HCT116 (cell line): Measurements from ENCODE around the gene FAM200B. TPM values are rescaled to one million over a fixed set of nuclear protein-coding genes. Genes with fewer than 3 reads are reported as not detected.

Experiments used
- ATAC-seq: fragments of 200-7000 bp; cut with Tn5 transposase; 2 replicates; pipeline ENCODE4 v1.9.1; 2020; ENCODE audit warnings: mild to moderate bottlenecking, moderate library complexity
- BruUV-seq: library from RNA; stranded (reverse); fragments of 400-500 nt; replicated peaks from 2 replicates; lab custom pipeline; 2021; lab: Mats Ljungman, UMichigan
- CTCF ChIA-PET: fragments of 300-600 bp; sonication (Branson Sonifier 250); formaldehyde crosslinking; loops from one replicate; lab custom pipeline; 2021; ENCODE audit warnings: antibody characterized with exemption; lab: Charles Lee
- POLR2A ChIA-PET: fragments of 300-600, 350-600 bp; sonication (Branson Sonifier 250); formaldehyde crosslinking; loops from one replicate; lab custom pipeline; 2021; ENCODE audit warnings: antibody characterized with exemption; lab: Charles Lee
- RAD21 ChIA-PET, 2 experiments: fragments of 300-600 bp; sonication (Branson Sonifier 250); formaldehyde crosslinking; loops; one replicate each; lab custom pipeline; 2023; ENCODE audit warnings: low total read pairs in 2 of 2; ENCODE audit not compliant: uncharacterized antibody in 2 of 2, unreplicated experiment in 2 of 2, low non-redundant PET in 1 of 2; lab: Charles Lee
- DNase-seq: peaks from one replicate; pipeline ENCODE4 v3.0.0-alpha.2; 2010; ENCODE audit warnings: low read depth, low spot score
- H2AFZ ChIP-seq: fragments of 200-600 bp; shearing (Covaris generic), sonication (generic); 2 replicates; pipeline ENCODE4 v1.6.1; 2017; ENCODE audit warnings: low read depth, mixed run types, mixed read lengths, antibody characterized with exemption, low read length; ENCODE audit not compliant: poor library complexity, severe bottlenecking
- H3K27ac ChIP-seq: 2 replicates; pipeline ENCODE4 v1.5.1; 2012; ENCODE audit warnings: low read depth, low read length
- H3K27me3 ChIP-seq: fragments of 200-600 bp; sonication (generic); 2 replicates; pipeline ENCODE4 v1.6.1; 2016; ENCODE audit warnings: mixed run types, low read length, mixed read lengths; ENCODE audit not compliant: insufficient read depth
- H3K36me3 ChIP-seq, 2 experiments: fragments of 200-500 bp in 1 of 2; fragments of 200-600 bp in 1 of 2; sonication (Bioruptor generic) in 1 of 2; sonication (generic) in 1 of 2; 2 replicates each; pipeline versions ENCODE4 v1.5.1 to v1.6.1; 2014 to 2016; ENCODE audit warnings: low read length in 2 of 2, inconsistent platforms in 1 of 2, mixed read lengths in 1 of 2, mixed run types in 1 of 2; ENCODE audit not compliant: insufficient read depth in 2 of 2, control insufficient read depth in 1 of 2
- H3K4me1 ChIP-seq, 2 experiments: fragments of 200-600 bp in 1 of 2; sonication (generic) in 1 of 2; 2 replicates each; pipeline versions ENCODE4 v1.5.1 to v1.6.1; 2012 to 2017; ENCODE audit warnings: low read length in 2 of 2, inconsistent platforms in 1 of 2, mild to moderate bottlenecking in 1 of 2, mixed read lengths in 1 of 2, mixed run types in 1 of 2, moderate library complexity in 1 of 2; ENCODE audit not compliant: insufficient read depth in 2 of 2, control insufficient read depth in 1 of 2
- H3K4me2 ChIP-seq: fragments of 200-600 bp; sonication (generic); 2 replicates; pipeline ENCODE4 v1.6.1; 2017; ENCODE audit warnings: mixed run types, low read length, mixed read lengths
- H3K4me3 ChIP-seq, 2 experiments: fragments of 200-600 bp in 1 of 2; sonication (generic) in 1 of 2; replicated peaks in 1 of 2; 2 replicates each; pipeline ENCODE4 v1.5.1; 2011 to 2016; ENCODE audit warnings: low read length in 2 of 2, control low read depth in 1 of 2, low read depth in 1 of 2, mild to moderate bottlenecking in 1 of 2, mixed read lengths in 1 of 2, mixed run types in 1 of 2
- H3K79me2 ChIP-seq: fragments of 200-600 bp; sonication (generic); 2 replicates; pipeline ENCODE4 v1.6.1; 2017; ENCODE audit warnings: mild to moderate bottlenecking, mixed run types, low read length, moderate library complexity, mixed read lengths; ENCODE audit not compliant: insufficient read depth
- H3K9ac ChIP-seq: fragments of 200-600 bp; sonication (generic); 2 replicates; pipeline ENCODE4 v1.6.1; 2016; ENCODE audit warnings: low read length, mixed read lengths
- H3K9me2 ChIP-seq: fragments of 200-600 bp; sonication (generic), shearing (Covaris generic); 2 replicates; pipeline ENCODE4 v1.6.1; 2017; ENCODE audit warnings: mixed run types, mild to moderate bottlenecking, moderate library complexity; ENCODE audit not compliant: insufficient read depth
- H3K9me3 ChIP-seq, 2 experiments: fragments of 200-500 bp in 1 of 2; fragments of 200-600 bp in 1 of 2; sonication (Bioruptor generic) in 1 of 2; sonication (generic) in 1 of 2; 2 replicates each; pipeline ENCODE4 v1.6.1; 2014 to 2017; ENCODE audit warnings: low read length in 2 of 2, mixed read lengths in 2 of 2, inconsistent platforms in 1 of 2, low read depth in 1 of 2, mild to moderate bottlenecking in 1 of 2, mixed run types in 1 of 2, moderate library complexity in 1 of 2; ENCODE audit not compliant: control insufficient read depth in 1 of 2, insufficient read depth in 1 of 2
- H4K20me1 ChIP-seq: fragments of 200-600 bp; sonication (generic), shearing (Covaris generic); 2 replicates; pipeline ENCODE4 v1.6.1; 2017; ENCODE audit warnings: mixed run types, mild to moderate bottlenecking, moderate library complexity; ENCODE audit not compliant: insufficient read depth
- EGR1 ChIP-seq: IDR thresholded peaks from 2 replicates; pipeline ENCODE4 v1.6.1; 2012; ENCODE audit warnings: low read depth
- EZH2 ChIP-seq: fragments of 200-600 bp; sonication (generic); IDR thresholded peaks from 2 replicates; pipeline ENCODE4 v1.6.1; 2017; ENCODE audit warnings: antibody characterized with exemption, mixed run types
- POLR2A ChIP-seq: IDR thresholded peaks from 2 replicates; pipeline ENCODE4 v1.7.0; 2011; ENCODE audit warnings: borderline replicate concordance; ENCODE audit not compliant: insufficient read depth, insufficient read length; ENCODE audit errors: extremely low read depth
- SIN3A ChIP-seq: IDR thresholded peaks from 2 replicates; pipeline ENCODE4 v1.6.1; 2012; ENCODE audit warnings: low read depth
- intact Hi-C: fragments of 100-400 bp; cut with micrococcal nuclease; formaldehyde crosslinking; loops from 2 replicates; pipeline ENCODE4 v1.10.0; 2022
- total RNA-seq: library from RNA; stranded (reverse); gene quantifications from one replicate; pipeline ENCODE4 v1.2.1, GENCODE V29; 2021; ENCODE audit not compliant: unreplicated experiment
- TF ChIP-seq, protein P1 (sequence below): IDR thresholded peaks from 2 replicates; pipeline ENCODE4 v1.6.1; 2011; ENCODE audit warnings: mild to moderate bottlenecking, low read length, moderate library complexity; ENCODE audit not compliant: insufficient replicate concordance; ENCODE audit errors: extremely low read depth

FAM200B gene
- total RNA-seq, 1 experiment from 2014 or later, result 26.1 TPM

DNA sequence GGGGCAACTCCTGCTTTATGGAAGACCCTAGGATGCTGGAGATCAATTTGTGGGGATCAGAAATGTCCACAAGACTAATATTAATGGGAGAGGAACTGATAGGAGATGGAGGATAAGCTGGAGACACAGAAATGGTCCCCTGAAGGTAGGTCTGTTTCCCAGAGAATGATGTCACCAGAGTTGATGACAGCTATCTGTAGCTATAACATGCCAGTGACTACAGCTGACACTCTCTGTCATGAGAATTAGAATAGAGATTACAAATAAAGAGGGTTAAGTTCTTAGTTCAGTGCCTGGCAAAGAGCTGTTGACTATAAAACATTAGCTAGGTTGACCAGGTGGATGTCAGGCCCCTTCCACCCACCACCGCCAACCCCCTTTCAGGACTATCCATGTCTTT is 30.6 kb downstream of the FAM200B start:
- ATAC-seq (no peak), DNase-seq (no peak)
- ChIA-PET CTCF (no interaction called here), RAD21 (no interaction called here), POLR2A (interaction anchor here (1.1 kb wide), 1 partner anchor 31 kb away, joined by 3 read pairs; the partner anchor contains the start of gene FAM200B)
- intact Hi-C loops, result no loop called here
- H3K9me3 ChIP-seq, result no peaks in the 10 kb centered on the region
- H3K4me1 ChIP-seq, result peaks cover 0 to 3% of the 10 kb centered on the region in 2 experiments; a peak in 1 of 4 replicates
- no peaks in the 10 kb centered on the region for H3K36me3 ChIP-seq
- BruUV-seq, result no TSS peak
- H3K4me2 ChIP-seq, result no peak overlapping the region
- no peak overlapping the region for H3K9ac ChIP-seq
- H3K27me3 ChIP-seq, result no peaks in the 10 kb centered on the region
- no peaks in the 10 kb centered on the region for H4K20me1 ChIP-seq
- H3K27ac ChIP-seq, result no peak overlapping the region
- H2AFZ ChIP-seq, result no peak overlapping the region
- no peaks in the 10 kb centered on the region for H3K9me2 ChIP-seq
- no peak for TF ChIP-seq POLR2A
- no peak overlapping the region for H3K4me3 ChIP-seq
- H3K79me2 ChIP-seq, result no peaks in the 10 kb centered on the region

DNA sequence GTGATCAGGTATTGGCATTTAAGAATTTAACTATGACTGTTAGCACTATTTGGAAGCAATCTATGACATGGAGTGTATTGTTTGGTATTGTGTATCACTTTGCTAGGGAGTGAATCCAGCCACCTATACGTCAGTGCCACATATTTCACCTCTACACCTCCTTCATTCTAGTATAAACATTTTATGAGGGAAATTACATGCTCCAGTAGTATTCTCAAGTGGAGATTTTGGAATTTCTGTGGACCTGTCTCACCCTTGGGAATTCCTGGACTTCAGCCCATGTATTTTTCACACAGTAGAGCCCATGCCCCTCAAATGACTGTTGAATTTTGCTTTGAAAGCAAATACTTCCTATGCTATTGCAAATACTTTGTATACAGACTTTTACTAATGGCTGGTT is 32.5 kb downstream of the FAM200B start:
- intact Hi-C loops, result no loop called here
- H3K4me3 ChIP-seq, result no peak overlapping the region
- no peaks in the 10 kb centered on the region for H3K9me3 ChIP-seq
- ATAC-seq (no peak), DNase-seq (no peak)
- ChIA-PET CTCF (no interaction called here), RAD21 (no interaction called here), POLR2A (no interaction called here)
- H3K27ac ChIP-seq, result no peak overlapping the region
- no peaks in the 10 kb centered on the region for H3K9me2 ChIP-seq
- BruUV-seq, result no TSS peak
- H3K9ac ChIP-seq, result no peak overlapping the region
- peaks cover 0 to 5% of the 10 kb centered on the region in 2 experiments; a peak in 1 of 4 replicates for H3K4me1 ChIP-seq
- H3K4me2 ChIP-seq, result no peak overlapping the region
- H3K27me3 ChIP-seq, result no peaks in the 10 kb centered on the region
- H2AFZ ChIP-seq, result no peak overlapping the region
- no peaks in the 10 kb centered on the region for H4K20me1 ChIP-seq
- H3K36me3 ChIP-seq, result no peaks in the 10 kb centered on the region
- TF ChIP-seq EZH2 (no peak), EGR1 (no peak), SIN3A (no peak)
- TF ChIP-seq, protein P1, sequence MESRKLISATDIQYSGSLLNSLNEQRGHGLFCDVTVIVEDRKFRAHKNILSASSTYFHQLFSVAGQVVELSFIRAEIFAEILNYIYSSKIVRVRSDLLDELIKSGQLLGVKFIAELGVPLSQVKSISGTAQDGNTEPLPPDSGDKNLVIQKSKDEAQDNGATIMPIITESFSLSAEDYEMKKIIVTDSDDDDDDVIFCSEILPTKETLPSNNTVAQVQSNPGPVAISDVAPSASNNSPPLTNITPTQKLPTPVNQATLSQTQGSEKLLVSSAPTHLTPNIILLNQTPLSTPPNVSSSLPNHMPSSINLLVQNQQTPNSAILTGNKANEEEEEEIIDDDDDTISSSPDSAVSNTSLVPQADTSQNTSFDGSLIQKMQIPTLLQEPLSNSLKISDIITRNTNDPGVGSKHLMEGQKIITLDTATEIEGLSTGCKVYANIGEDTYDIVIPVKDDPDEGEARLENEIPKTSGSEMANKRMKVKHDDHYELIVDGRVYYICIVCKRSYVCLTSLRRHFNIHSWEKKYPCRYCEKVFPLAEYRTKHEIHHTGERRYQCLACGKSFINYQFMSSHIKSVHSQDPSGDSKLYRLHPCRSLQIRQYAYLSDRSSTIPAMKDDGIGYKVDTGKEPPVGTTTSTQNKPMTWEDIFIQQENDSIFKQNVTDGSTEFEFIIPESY, result no peak
- TF ChIP-seq, all 23 proteins: peak for 0
- no peaks in the 10 kb centered on the region for H3K79me2 ChIP-seq
